Activated CD4-positive, alpha-beta T cell treated with anti-CD3 and anti-CD28 coated beads, Interleukin-2, amount 50 U/mL, for 24 hours (primary cell): Measurements from ENCODE around the gene USP8.

Source experiments
- DNase-seq, 2 donors: peaks; one replicate each; pipeline ENCODE4 v3.0.0-alpha.2; 2020; ENCODE audit warnings: low read depth in 1 of 2, low spot score in 1 of 2

USP8 gene

GRCh38 chr15:50531766-50532165 is 107.6 kb downstream of the USP8 start:
- no peak for DNase-seq

GRCh38 chr15:50542887-50543210 is 118.6 kb downstream of the USP8 start:
- no peak for DNase-seq

GRCh38 chr15:50543556-50543955 is 119.4 kb downstream of the USP8 start:
- no peak for DNase-seq

GRCh38 chr15:50544368-50544767 is 120.2 kb downstream of the USP8 start:
- no peak for DNase-seq

- DNase-seq, result no peak
Observed at GRCh38 chr15:50546566-50546965, 122.4 kb downstream of the USP8 start, which contains the start of gene USP50. Gene USP50 (minus strand): TSS chr15:50546666. CDS start chr15:50546525, 141 bp downstream.

GRCh38 chr15:50549326-50549725 is 125.1 kb downstream of the USP8 start:
- no peak for DNase-seq

GRCh38 chr15:50552238-50552637 is 128.0 kb downstream of the USP8 start:
- no peak for DNase-seq

- no peak for DNase-seq
Observed at GRCh38 chr15:50556642-50557371, 132.6 kb downstream of the USP8 start.

GRCh38 chr15:50558012-50558411 is 133.8 kb downstream of the USP8 start:
- no peak for DNase-seq

GRCh38 chr15:50562735-50563640 is 138.8 kb downstream of the USP8 start:
- no peak for DNase-seq

- no peak for DNase-seq
Observed at GRCh38 chr15:50563756-50564155, 139.6 kb downstream of the USP8 start.
